ENCODE measurements around the gene ASPHD1. TPM values are rescaled to one million over a fixed set of nuclear protein-coding genes. Genes with fewer than 3 reads are reported as not detected.
"Not testable (repeated sequence)": the region's sequence is repeated elsewhere in the genome, so short reads cannot be mapped to it uniquely, and the experiment has no call there.

The ASPHD1 gene
- polyA plus RNA-seq, 3 donors: not detected

DNA sequence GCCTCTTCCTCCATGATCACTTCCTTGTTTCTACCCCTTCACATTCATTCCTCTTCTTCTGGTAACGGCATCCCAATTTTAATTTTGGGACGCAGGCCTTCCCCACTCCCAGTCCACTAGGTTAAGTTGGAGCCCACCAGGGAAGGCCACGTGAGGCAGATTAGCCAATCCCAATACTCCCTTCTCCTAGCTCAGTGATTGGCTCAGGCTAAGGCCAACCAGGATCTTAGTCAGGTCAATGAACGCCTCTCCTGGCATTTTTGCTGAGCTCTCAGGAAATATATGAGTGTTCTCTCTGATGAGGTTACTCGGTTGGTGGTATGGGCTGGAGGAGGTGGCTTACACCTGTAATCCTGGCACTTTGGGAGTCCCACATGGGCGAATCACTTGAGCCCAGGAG is 16.3 kb upstream of the ASPHD1 start:
- Histone ChIP-seq H4K20me1 (ENCODE audit: insufficient read depth, low read length) (no peaks in the 10 kb centered on the region), H3K79me2 (ENCODE audit: insufficient read depth, low read length) (no peaks in the 10 kb centered on the region), H2AFZ (ENCODE audit: insufficient read depth, low read depth, low read length, poor library complexity, severe bottlenecking) (no peak overlapping the region), H3K36me3 (replicated peaks in 1 of 2; ENCODE audit: control insufficient read depth in 1 of 2, insufficient read depth in 2 of 2, low read length in 2 of 2) (no peaks in the 10 kb centered on the region), H3K9ac (ENCODE audit: insufficient read depth, low read length, poor library complexity, severe bottlenecking) (no peak overlapping the region), H3K4me3 (replicated peaks in 1 of 3; ENCODE audit: low read depth in 2 of 3, low read length in 3 of 3) (no peak overlapping the region), H3K27ac (ENCODE audit: low read depth in 1 of 2, low read length in 2 of 2) (no peak overlapping the region), H3K27me3 (ENCODE audit: control insufficient read depth in 2 of 2, insufficient read depth in 2 of 2, low read length in 2 of 2) (no peaks in the 10 kb centered on the region), H3K9me3 (replicated peaks in 1 of 2; ENCODE audit: control insufficient read depth in 1 of 2, insufficient read depth in 1 of 2, low read length in 2 of 2) (no peaks in the 10 kb centered on the region), H3K4me1 (ENCODE audit: control insufficient read depth in 1 of 2, insufficient read depth in 2 of 2, low read length in 2 of 2) (no peaks in the 10 kb centered on the region), H3K4me2 (replicated peaks; ENCODE audit: extremely low read depth, low read length, poor library complexity, severe bottlenecking) (no peak overlapping the region)
- DNase-seq: no peak
- H3K27ac Mint-ChIP-seq: peak overlapping the region in 1 of 7 donors; percentile 74
- H3K36me3 Mint-ChIP-seq: no peaks in the 10 kb centered on the region
- peaks cover 0 to 3% (median 0%) of the 10 kb centered on the region in 7 donors for H3K9me3 Mint-ChIP-seq
- intact Hi-C loops (cut with micrococcal nuclease): no loop called here
- WGBS (ENCODE audit: insufficient coverage): 100% methylated on average over 3 of the region's 6 CpGs
- no peaks in the 10 kb centered on the region for H3K4me1 Mint-ChIP-seq
- TF ChIP-seq, protein P1, sequence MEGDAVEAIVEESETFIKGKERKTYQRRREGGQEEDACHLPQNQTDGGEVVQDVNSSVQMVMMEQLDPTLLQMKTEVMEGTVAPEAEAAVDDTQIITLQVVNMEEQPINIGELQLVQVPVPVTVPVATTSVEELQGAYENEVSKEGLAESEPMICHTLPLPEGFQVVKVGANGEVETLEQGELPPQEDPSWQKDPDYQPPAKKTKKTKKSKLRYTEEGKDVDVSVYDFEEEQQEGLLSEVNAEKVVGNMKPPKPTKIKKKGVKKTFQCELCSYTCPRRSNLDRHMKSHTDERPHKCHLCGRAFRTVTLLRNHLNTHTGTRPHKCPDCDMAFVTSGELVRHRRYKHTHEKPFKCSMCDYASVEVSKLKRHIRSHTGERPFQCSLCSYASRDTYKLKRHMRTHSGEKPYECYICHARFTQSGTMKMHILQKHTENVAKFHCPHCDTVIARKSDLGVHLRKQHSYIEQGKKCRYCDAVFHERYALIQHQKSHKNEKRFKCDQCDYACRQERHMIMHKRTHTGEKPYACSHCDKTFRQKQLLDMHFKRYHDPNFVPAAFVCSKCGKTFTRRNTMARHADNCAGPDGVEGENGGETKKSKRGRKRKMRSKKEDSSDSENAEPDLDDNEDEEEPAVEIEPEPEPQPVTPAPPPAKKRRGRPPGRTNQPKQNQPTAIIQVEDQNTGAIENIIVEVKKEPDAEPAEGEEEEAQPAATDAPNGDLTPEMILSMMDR (IDR thresholded peaks at IDR 0.05): no peak
- H3K27me3 Mint-ChIP-seq (ENCODE audit: low read depth in 3 of 3): peaks cover 6 to 10% (median 7%) of the 10 kb centered on the region in 3 donors
- no peak overlapping the region for H3K4me3 Mint-ChIP-seq

DNA sequence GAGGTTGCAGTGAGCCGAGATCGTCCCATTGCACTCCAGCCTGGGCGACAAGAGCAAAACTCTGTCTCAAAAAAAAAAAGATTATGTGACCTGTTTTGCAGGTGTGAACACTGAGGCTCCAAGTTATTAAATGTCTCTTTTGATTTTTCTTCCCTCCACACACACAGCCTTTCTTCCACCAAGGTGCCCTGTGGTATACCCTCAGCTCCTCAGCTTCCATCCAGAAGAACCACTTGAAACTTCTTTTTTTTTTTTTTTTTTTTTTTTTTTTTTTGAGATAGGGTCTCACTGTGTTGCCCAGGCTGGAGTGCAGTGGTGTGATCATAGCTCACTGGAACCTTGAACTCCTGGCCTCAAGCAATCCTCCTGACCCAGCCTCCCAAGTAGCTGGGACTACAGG is 10.9 kb upstream of the ASPHD1 start:
- H3K9me3 ChIP-seq (replicated peaks in 1 of 2; ENCODE audit: control insufficient read depth in 1 of 2, insufficient read depth in 1 of 2, low read length in 2 of 2); H3K4me2 ChIP-seq (replicated peaks; ENCODE audit: extremely low read depth, low read length, poor library complexity, severe bottlenecking); H3K27ac ChIP-seq (ENCODE audit: low read depth in 1 of 2, low read length in 2 of 2); DNase-seq; H3K36me3 Mint-ChIP-seq; H2AFZ ChIP-seq (ENCODE audit: insufficient read depth, low read depth, low read length, poor library complexity, severe bottlenecking); H3K9me3 Mint-ChIP-seq; H3K27ac Mint-ChIP-seq; intact Hi-C loops (cut with micrococcal nuclease); H3K27me3 Mint-ChIP-seq (ENCODE audit: low read depth in 3 of 3); H3K79me2 ChIP-seq (ENCODE audit: insufficient read depth, low read length); H3K36me3 ChIP-seq (replicated peaks in 1 of 2; ENCODE audit: control insufficient read depth in 1 of 2, insufficient read depth in 2 of 2, low read length in 2 of 2); H3K9ac ChIP-seq (ENCODE audit: insufficient read depth, low read length, poor library complexity, severe bottlenecking); H4K20me1 ChIP-seq (ENCODE audit: insufficient read depth, low read length); H3K4me3 Mint-ChIP-seq; H3K27me3 ChIP-seq (ENCODE audit: control insufficient read depth in 2 of 2, insufficient read depth in 2 of 2, low read length in 2 of 2); H3K4me3 ChIP-seq (replicated peaks in 1 of 3; ENCODE audit: low read depth in 2 of 3, low read length in 3 of 3): not testable (repeated sequence)
- WGBS (ENCODE audit: insufficient coverage): 100% methylated on average over 1 of the region's 3 CpGs
- H3K4me1 ChIP-seq (ENCODE audit: control insufficient read depth in 1 of 2, insufficient read depth in 2 of 2, low read length in 2 of 2): peaks cover 12 to 16% of the 10 kb centered on the region in 2 donors
- peaks cover 12% of the 10 kb centered on the region for H3K4me1 Mint-ChIP-seq

Data from CD14-positive monocyte (primary cell).